HEK293 (cell line): ENCODE measurements around the gene MT1HL1.

Source experiments
- FEZF1 ChIP-seq: fragments of 450-650 bp; formaldehyde crosslinking; IDR thresholded peaks from 2 replicates; pipeline ENCODE4 v1.5.1; 2016; ENCODE audit warnings: missing biosample characterization, missing genetic modification characterization
- KLF7 ChIP-seq: fragments of 450-650 bp; formaldehyde crosslinking; IDR thresholded peaks from 2 replicates; pipeline ENCODE4 v1.5.1; 2016; ENCODE audit warnings: missing biosample characterization, missing genetic modification characterization, borderline replicate concordance
- KLF8 ChIP-seq: fragments of 450-650 bp; formaldehyde crosslinking; IDR thresholded peaks from 2 replicates; pipeline ENCODE4 v1.5.1; 2016; ENCODE audit warnings: missing biosample characterization, missing genetic modification characterization
- MZF1 ChIP-seq: fragments of 450-650 bp; formaldehyde crosslinking; IDR thresholded peaks from 2 replicates; pipeline ENCODE4 v1.5.1; 2017; ENCODE audit warnings: missing biosample characterization, missing genetic modification characterization, borderline replicate concordance
- SP7 ChIP-seq: fragments of 450-650 bp; formaldehyde crosslinking; IDR thresholded peaks from 2 replicates; pipeline ENCODE4 v1.5.1; 2016; ENCODE audit warnings: missing biosample characterization, missing genetic modification characterization
- ZEB2 ChIP-seq: fragments of 450-650 bp; formaldehyde crosslinking; IDR thresholded peaks from 2 replicates; pipeline ENCODE4 v1.5.1; 2016; ENCODE audit warnings: missing biosample characterization, missing genetic modification characterization
- ZNF24 ChIP-seq: fragments of 450-650 bp; formaldehyde crosslinking; IDR thresholded peaks from 2 replicates; pipeline ENCODE4 v1.5.1; 2016; ENCODE audit warnings: missing biosample characterization, missing genetic modification characterization
- ZNF394 ChIP-seq: fragments of 450-650 bp; formaldehyde crosslinking; IDR thresholded peaks from 2 replicates; pipeline ENCODE4 v1.5.1; 2016; ENCODE audit warnings: missing biosample characterization, missing genetic modification characterization, mild to moderate bottlenecking, moderate library complexity, borderline replicate concordance
- ZNF558 ChIP-seq: fragments of 450-650 bp; formaldehyde crosslinking; IDR thresholded peaks from 2 replicates; pipeline ENCODE4 v1.5.1; 2016; ENCODE audit warnings: missing biosample characterization, missing genetic modification characterization
- ZNF561 ChIP-seq: fragments of 450-650 bp; IDR thresholded peaks from 2 replicates; pipeline ENCODE4 v1.5.1; 2018; ENCODE audit warnings: missing biosample characterization, missing genetic modification characterization, borderline replicate concordance
- ZNF600 ChIP-seq: fragments of 450-650 bp; formaldehyde crosslinking; IDR thresholded peaks from 2 replicates; pipeline ENCODE4 v1.5.1; 2016; ENCODE audit warnings: missing biosample characterization, missing genetic modification characterization
- ZNF843 ChIP-seq: fragments of 450-650 bp; formaldehyde crosslinking; IDR thresholded peaks from 2 replicates; pipeline ENCODE4 v1.5.1; 2016; ENCODE audit warnings: missing biosample characterization, missing genetic modification characterization
- ZSCAN16 ChIP-seq: fragments of 450-650 bp; formaldehyde crosslinking; IDR thresholded peaks from 2 replicates; pipeline ENCODE4 v1.5.1; 2016; ENCODE audit warnings: missing biosample characterization, missing genetic modification characterization
- ZSCAN30 ChIP-seq: fragments of 450-650 bp; IDR thresholded peaks from 2 replicates; pipeline ENCODE4 v1.5.1; 2018; ENCODE audit warnings: missing biosample characterization, mild to moderate bottlenecking, missing genetic modification characterization, moderate library complexity
- ZXDB ChIP-seq: fragments of 450-650 bp; formaldehyde crosslinking; IDR thresholded peaks from 2 replicates; pipeline ENCODE4 v1.5.1; 2016; ENCODE audit warnings: missing biosample characterization, missing genetic modification characterization
- TF ChIP-seq, protein P1 (sequence below): fragments of 450-650 bp; formaldehyde crosslinking; IDR thresholded peaks from 2 replicates; pipeline ENCODE4 v1.5.1; 2017; ENCODE audit warnings: missing biosample characterization, missing genetic modification characterization
- TF ChIP-seq, protein P2 (sequence below): fragments of 450-650 bp; formaldehyde crosslinking; IDR thresholded peaks from 2 replicates; pipeline ENCODE4 v1.5.1; 2016; ENCODE audit warnings: missing biosample characterization, missing genetic modification characterization, borderline replicate concordance
- TF ChIP-seq, protein P3 (sequence below): fragments of 450-650 bp; formaldehyde crosslinking; IDR thresholded peaks from 2 replicates; pipeline ENCODE4 v1.5.1; 2016; ENCODE audit warnings: missing biosample characterization, missing genetic modification characterization
- TF ChIP-seq, protein P4 (sequence below): sonication (generic); formaldehyde crosslinking; IDR thresholded peaks from 2 replicates; pipeline ENCODE4 v1.8.1; 2022; ENCODE audit warnings: mild to moderate bottlenecking, moderate library complexity, missing genetic modification reagents
- TF ChIP-seq, protein P5 (sequence below): fragments of 450-650 bp; formaldehyde crosslinking; IDR thresholded peaks from 2 replicates; pipeline ENCODE4 v1.5.1; 2016; ENCODE audit warnings: missing biosample characterization, missing genetic modification characterization
- TF ChIP-seq, protein P6 (sequence below): fragments of 450-650 bp; formaldehyde crosslinking; IDR thresholded peaks from 2 replicates; pipeline ENCODE4 v1.5.1; 2016; ENCODE audit warnings: missing biosample characterization, missing genetic modification characterization
- TF ChIP-seq, protein P7 (sequence below): fragments of 450-650 bp; formaldehyde crosslinking; IDR thresholded peaks from 2 replicates; pipeline ENCODE4 v1.5.1; 2016; ENCODE audit warnings: missing biosample characterization, missing genetic modification characterization, low read depth
- TF ChIP-seq, protein P8 (sequence below): fragments of 450-650 bp; formaldehyde crosslinking; IDR thresholded peaks from 2 replicates; pipeline ENCODE4 v1.5.1; 2016; ENCODE audit warnings: missing biosample characterization, missing genetic modification characterization

MT1HL1 gene

DNA sequence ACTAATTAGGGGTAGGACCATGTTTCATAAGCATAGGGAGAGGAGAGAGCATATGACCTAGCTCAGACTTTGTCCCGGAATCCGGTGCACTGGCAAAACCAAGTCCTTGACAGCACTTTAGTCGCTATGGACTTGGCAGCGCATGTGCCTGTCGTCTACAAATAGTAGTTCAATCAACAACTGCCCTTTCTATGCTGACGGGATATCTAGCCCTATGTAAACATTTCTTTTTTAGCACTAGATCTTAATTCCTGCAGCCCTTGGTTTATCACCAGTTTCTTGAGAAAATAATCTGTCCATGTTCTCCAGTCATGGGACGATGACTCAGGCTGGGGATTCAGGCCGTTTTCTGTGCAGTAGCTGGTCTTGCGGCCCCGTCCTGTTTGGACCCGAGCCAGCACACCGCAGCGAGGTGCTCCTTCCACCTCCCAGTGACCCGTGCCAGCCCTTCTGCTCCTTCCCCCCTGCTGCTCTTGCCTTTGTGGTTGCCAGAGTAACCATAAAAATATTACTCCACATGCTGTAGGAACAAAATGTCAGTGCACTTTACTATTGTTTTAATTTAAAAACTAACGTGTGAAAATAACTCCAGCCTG, 8.6 kb upstream of the MT1HL1 start (continued):
- TF ChIP-seq, protein P1, sequence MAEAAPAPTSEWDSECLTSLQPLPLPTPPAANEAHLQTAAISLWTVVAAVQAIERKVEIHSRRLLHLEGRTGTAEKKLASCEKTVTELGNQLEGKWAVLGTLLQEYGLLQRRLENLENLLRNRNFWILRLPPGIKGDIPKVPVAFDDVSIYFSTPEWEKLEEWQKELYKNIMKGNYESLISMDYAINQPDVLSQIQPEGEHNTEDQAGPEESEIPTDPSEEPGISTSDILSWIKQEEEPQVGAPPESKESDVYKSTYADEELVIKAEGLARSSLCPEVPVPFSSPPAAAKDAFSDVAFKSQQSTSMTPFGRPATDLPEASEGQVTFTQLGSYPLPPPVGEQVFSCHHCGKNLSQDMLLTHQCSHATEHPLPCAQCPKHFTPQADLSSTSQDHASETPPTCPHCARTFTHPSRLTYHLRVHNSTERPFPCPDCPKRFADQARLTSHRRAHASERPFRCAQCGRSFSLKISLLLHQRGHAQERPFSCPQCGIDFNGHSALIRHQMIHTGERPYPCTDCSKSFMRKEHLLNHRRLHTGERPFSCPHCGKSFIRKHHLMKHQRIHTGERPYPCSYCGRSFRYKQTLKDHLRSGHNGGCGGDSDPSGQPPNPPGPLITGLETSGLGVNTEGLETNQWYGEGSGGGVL (tag by site-specific recombination), result peak; percentile 68
- TF ChIP-seq ZNF558 (tag by site-specific recombination) (peak; percentile 77), ZSCAN16 (tag by site-specific recombination) (peak; percentile 40; the same call in 1 of the 2 replicates), FEZF1 (tag by site-specific recombination) (peak; percentile 90), ZNF394 (tag by site-specific recombination) (peak; percentile 93), ZEB2 (tag by site-specific recombination) (peak; percentile 84; the same call in 1 of the 2 replicates), ZNF600 (tag by site-specific recombination) (peak; percentile 97), ZXDB (tag by site-specific recombination) (peak; percentile 69), ZSCAN30 (tag by site-specific recombination) (peak; percentile 38), SP7 (tag by site-specific recombination) (peak; percentile 93), ZNF561 (peak; percentile 85; the same call in 1 of the 2 replicates), ZNF24 (tag by site-specific recombination) (peak; percentile 68; the same call in 1 of the 2 replicates), KLF8 (tag by site-specific recombination) (peak; percentile 69), MZF1 (tag by site-specific recombination) (peak; percentile 98), ZNF843 (tag by site-specific recombination) (peak; percentile 83; the same call in 1 of the 2 replicates), KLF7 (tag by site-specific recombination) (no peak; the same call in 1 of the 2 replicates)
- TF ChIP-seq, protein P2, sequence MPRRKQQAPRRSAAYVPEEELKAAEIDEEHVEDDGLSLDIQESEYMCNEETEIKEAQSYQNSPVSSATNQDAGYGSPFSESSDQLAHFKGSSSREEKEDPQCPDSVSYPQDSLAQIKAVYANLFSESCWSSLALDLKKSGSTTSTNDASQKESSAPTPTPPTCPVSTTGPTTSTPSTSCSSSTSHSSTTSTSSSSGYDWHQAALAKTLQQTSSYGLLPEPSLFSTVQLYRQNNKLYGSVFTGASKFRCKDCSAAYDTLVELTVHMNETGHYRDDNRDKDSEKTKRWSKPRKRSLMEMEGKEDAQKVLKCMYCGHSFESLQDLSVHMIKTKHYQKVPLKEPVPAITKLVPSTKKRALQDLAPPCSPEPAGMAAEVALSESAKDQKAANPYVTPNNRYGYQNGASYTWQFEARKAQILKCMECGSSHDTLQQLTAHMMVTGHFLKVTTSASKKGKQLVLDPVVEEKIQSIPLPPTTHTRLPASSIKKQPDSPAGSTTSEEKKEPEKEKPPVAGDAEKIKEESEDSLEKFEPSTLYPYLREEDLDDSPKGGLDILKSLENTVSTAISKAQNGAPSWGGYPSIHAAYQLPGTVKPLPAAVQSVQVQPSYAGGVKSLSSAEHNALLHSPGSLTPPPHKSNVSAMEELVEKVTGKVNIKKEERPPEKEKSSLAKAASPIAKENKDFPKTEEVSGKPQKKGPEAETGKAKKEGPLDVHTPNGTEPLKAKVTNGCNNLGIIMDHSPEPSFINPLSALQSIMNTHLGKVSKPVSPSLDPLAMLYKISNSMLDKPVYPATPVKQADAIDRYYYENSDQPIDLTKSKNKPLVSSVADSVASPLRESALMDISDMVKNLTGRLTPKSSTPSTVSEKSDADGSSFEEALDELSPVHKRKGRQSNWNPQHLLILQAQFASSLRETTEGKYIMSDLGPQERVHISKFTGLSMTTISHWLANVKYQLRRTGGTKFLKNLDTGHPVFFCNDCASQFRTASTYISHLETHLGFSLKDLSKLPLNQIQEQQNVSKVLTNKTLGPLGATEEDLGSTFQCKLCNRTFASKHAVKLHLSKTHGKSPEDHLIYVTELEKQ (tag by site-specific recombination), result 0 out of 2 replicates have a peak, but pooled peaks have one; percentile 47
- TF ChIP-seq, protein P3, sequence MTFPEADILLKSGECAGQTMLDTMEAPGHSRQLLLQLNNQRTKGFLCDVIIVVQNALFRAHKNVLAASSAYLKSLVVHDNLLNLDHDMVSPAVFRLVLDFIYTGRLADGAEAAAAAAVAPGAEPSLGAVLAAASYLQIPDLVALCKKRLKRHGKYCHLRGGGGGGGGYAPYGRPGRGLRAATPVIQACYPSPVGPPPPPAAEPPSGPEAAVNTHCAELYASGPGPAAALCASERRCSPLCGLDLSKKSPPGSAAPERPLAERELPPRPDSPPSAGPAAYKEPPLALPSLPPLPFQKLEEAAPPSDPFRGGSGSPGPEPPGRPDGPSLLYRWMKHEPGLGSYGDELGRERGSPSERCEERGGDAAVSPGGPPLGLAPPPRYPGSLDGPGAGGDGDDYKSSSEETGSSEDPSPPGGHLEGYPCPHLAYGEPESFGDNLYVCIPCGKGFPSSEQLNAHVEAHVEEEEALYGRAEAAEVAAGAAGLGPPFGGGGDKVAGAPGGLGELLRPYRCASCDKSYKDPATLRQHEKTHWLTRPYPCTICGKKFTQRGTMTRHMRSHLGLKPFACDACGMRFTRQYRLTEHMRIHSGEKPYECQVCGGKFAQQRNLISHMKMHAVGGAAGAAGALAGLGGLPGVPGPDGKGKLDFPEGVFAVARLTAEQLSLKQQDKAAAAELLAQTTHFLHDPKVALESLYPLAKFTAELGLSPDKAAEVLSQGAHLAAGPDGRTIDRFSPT (tag by site-specific recombination), result peak; percentile 60; the same call in 1 of the 2 replicates
- TF ChIP-seq, protein P4, sequence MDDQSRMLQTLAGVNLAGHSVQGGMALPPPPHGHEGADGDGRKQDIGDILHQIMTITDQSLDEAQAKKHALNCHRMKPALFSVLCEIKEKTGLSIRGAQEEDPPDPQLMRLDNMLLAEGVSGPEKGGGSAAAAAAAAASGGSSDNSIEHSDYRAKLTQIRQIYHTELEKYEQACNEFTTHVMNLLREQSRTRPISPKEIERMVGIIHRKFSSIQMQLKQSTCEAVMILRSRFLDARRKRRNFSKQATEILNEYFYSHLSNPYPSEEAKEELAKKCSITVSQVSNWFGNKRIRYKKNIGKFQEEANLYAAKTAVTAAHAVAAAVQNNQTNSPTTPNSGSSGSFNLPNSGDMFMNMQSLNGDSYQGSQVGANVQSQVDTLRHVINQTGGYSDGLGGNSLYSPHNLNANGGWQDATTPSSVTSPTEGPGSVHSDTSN, result no peak
- TF ChIP-seq, protein P5, sequence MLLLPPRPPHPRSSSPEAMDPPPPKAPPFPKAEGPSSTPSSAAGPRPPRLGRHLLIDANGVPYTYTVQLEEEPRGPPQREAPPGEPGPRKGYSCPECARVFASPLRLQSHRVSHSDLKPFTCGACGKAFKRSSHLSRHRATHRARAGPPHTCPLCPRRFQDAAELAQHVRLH (tag by site-specific recombination), result 0 out of 2 replicates have a peak, but pooled peaks have one; percentile 18
- TF ChIP-seq, protein P6, sequence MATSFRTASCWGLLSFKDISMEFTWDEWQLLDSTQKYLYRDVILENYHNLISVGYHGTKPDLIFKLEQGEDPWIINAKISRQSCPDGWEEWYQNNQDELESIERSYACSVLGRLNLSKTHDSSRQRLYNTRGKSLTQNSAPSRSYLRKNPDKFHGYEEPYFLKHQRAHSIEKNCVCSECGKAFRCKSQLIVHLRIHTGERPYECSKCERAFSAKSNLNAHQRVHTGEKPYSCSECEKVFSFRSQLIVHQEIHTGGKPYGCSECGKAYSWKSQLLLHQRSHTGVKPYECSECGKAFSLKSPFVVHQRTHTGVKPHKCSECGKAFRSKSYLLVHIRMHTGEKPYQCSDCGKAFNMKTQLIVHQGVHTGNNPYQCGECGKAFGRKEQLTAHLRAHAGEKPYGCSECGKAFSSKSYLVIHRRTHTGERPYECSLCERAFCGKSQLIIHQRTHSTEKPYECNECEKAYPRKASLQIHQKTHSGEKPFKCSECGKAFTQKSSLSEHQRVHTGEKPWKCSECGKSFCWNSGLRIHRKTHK (tag by site-specific recombination), result no peak
- TF ChIP-seq, protein P7, sequence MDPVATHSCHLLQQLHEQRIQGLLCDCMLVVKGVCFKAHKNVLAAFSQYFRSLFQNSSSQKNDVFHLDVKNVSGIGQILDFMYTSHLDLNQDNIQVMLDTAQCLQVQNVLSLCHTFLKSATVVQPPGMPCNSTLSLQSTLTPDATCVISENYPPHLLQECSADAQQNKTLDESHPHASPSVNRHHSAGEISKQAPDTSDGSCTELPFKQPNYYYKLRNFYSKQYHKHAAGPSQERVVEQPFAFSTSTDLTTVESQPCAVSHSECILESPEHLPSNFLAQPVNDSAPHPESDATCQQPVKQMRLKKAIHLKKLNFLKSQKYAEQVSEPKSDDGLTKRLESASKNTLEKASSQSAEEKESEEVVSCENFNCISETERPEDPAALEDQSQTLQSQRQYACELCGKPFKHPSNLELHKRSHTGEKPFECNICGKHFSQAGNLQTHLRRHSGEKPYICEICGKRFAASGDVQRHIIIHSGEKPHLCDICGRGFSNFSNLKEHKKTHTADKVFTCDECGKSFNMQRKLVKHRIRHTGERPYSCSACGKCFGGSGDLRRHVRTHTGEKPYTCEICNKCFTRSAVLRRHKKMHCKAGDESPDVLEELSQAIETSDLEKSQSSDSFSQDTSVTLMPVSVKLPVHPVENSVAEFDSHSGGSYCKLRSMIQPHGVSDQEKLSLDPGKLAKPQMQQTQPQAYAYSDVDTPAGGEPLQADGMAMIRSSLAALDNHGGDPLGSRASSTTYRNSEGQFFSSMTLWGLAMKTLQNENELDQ (tag by site-specific recombination), result no peak
- TF ChIP-seq, protein P8, sequence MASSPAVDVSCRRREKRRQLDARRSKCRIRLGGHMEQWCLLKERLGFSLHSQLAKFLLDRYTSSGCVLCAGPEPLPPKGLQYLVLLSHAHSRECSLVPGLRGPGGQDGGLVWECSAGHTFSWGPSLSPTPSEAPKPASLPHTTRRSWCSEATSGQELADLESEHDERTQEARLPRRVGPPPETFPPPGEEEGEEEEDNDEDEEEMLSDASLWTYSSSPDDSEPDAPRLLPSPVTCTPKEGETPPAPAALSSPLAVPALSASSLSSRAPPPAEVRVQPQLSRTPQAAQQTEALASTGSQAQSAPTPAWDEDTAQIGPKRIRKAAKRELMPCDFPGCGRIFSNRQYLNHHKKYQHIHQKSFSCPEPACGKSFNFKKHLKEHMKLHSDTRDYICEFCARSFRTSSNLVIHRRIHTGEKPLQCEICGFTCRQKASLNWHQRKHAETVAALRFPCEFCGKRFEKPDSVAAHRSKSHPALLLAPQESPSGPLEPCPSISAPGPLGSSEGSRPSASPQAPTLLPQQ, result peak; percentile 78
